Gastrocnemius medialis (tissue), 4 donors: ENCODE measurements around the gene DDIT4. TPM values are rescaled to one million over a fixed set of nuclear protein-coding genes. Genes with fewer than 3 reads are reported as not detected.

Experiments
- ATAC-seq, 2 donors: fragments of 150-250 bp; one replicate each; pipeline ENCODE4 v1.9.1; 2016
- DNase-seq, 2 donors: peaks; one replicate each; pipeline ENCODE4 v3.0.0-alpha.2; 2019
- H3K27ac ChIP-seq, 4 donors: fragments of 200-600 bp; sonication (generic); 1 replicate in 1 of 4; 2 replicates in 3 of 4; pipeline ENCODE4 v1.5.1; 2016 to 2018; ENCODE audit warnings: mild to moderate bottlenecking in 2 of 4, moderate library complexity in 1 of 4
- H3K27me3 ChIP-seq, 3 donors: fragments of 200-600 bp; sonication (generic) in 2 of 3; 1 replicate in 1 of 3; 2 replicates in 2 of 3; pipeline versions ENCODE4 v1.5.1 to v1.6.0; 2016 to 2019; ENCODE audit warnings: mild to moderate bottlenecking in 1 of 3, moderate library complexity in 1 of 3
- H3K36me3 ChIP-seq, 2 donors: fragments of 200-600 bp; sonication (generic) in 1 of 2; one replicate each; pipeline ENCODE4 v1.5.1; 2017 to 2018
- H3K4me1 ChIP-seq, 2 donors: fragments of 200-600 bp; sonication (generic) in 1 of 2; one replicate each; pipeline ENCODE4 v1.5.1; 2016 to 2017; ENCODE audit warnings: mild to moderate bottlenecking in 2 of 2
- H3K4me3 ChIP-seq, 4 donors: fragments of 200-600 bp; sonication (generic) in 3 of 4; 1 replicate in 1 of 4; 2 replicates in 3 of 4; pipeline ENCODE4 v1.5.1; 2016 to 2019; ENCODE audit warnings: mild to moderate bottlenecking in 2 of 4
- H3K9me3 ChIP-seq, 3 donors: fragments of 200-600 bp; sonication (generic) in 2 of 3; 1 replicate in 1 of 3; 2 replicates in 2 of 3; pipeline ENCODE4 v1.5.1; 2016 to 2019
- POLR2A ChIP-seq, 2 donors: fragments of 450-650 bp; IDR thresholded peaks; one replicate each; pipeline ENCODE4 v1.6.1; 2017; ENCODE audit warnings: antibody characterized with exemption in 2 of 2, mild to moderate bottlenecking in 2 of 2, moderate library complexity in 2 of 2
- in situ Hi-C, 4 donors: fragments of 200-750 bp; cut with MboI; loops; one replicate each; pipeline versions ENCODE4 v1.15.0 to v1.8.0; 2017; ENCODE audit warnings: low sequenced_read_pairs in 4 of 4
- intact Hi-C: fragments of 100-400 bp; cut with DNase I; formaldehyde crosslinking; loops from one replicate; pipeline ENCODE4 v1.15.1; 2023; ENCODE audit warnings: low total_unique reads
- total RNA-seq, 4 donors: library from RNA; depleted of rRNA; stranded (reverse); fragments of >200 nt; gene quantifications; one replicate each; pipeline versions ENCODE4 v1.1.0 to v1.2.3, GENCODE V29; 2016
- TF ChIP-seq, protein P1 (sequence below), 5 experiments: fragments of 450-650 bp in 3 of 5; fragments of 200-600 bp in 2 of 5; sonication (generic) in 2 of 5; IDR thresholded peaks in 4 of 5; conservative IDR thresholded peaks in 1 of 5; 1 replicate in 4 of 5; 2 replicates in 1 of 5; pipeline ENCODE4 v1.5.1; 2016 to 2019; ENCODE audit warnings: antibody characterized with exemption in 5 of 5, mild to moderate bottlenecking in 3 of 5, moderate library complexity in 3 of 5

DDIT4 gene
- total RNA-seq, 4 donors from 2014 or later = 296 to 667 (median 319) TPM

DNA sequence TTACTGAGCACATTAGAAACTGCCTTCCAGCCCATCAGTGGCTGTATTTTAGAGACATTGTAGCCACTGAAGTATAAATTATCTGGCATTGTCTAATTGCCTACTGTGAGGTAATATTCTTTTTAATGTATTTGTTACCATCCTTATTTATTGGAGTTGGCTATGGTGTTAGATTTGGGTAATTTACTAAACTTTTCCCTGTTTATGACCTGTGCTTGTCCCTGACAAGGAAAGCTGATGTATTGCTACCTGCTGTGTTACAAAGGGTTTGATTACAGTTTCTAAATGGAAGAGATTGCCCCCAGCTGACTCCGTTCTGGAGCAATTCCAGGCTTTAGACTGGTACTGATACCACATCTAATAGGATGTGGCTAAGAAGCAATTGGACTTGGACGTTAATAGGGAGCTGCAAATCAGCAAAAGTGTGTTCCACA is 45.4 kb upstream of the DDIT4 start:
- ATAC-seq (no peak), DNase-seq (no peak)
- Histone ChIP-seq H3K27me3 (no peaks in the 10 kb centered on the region), H3K4me1 (peaks cover 63 to 81% of the 10 kb centered on the region in 2 donors), H3K27ac (peak overlapping the region; percentile 94 to 99 (median 98)), H3K4me3 (no peak overlapping the region), H3K9me3 (no peaks in the 10 kb centered on the region), H3K36me3 (peaks cover 0 to 11% of the 10 kb centered on the region in 2 donors)
- intact Hi-C loops = no loop called here
- no peak for TF ChIP-seq POLR2A (IDR thresholded peaks at IDR 0.05)
- TF ChIP-seq, protein P1, sequence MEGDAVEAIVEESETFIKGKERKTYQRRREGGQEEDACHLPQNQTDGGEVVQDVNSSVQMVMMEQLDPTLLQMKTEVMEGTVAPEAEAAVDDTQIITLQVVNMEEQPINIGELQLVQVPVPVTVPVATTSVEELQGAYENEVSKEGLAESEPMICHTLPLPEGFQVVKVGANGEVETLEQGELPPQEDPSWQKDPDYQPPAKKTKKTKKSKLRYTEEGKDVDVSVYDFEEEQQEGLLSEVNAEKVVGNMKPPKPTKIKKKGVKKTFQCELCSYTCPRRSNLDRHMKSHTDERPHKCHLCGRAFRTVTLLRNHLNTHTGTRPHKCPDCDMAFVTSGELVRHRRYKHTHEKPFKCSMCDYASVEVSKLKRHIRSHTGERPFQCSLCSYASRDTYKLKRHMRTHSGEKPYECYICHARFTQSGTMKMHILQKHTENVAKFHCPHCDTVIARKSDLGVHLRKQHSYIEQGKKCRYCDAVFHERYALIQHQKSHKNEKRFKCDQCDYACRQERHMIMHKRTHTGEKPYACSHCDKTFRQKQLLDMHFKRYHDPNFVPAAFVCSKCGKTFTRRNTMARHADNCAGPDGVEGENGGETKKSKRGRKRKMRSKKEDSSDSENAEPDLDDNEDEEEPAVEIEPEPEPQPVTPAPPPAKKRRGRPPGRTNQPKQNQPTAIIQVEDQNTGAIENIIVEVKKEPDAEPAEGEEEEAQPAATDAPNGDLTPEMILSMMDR (IDR thresholded peaks at IDR 0.05 in 4 of 5, conservative IDR thresholded peaks at IDR 0.05 in 1 of 5) = no peak
- in situ Hi-C loops = loop anchor here in 2 of 4 donors (5.0 to 25.0 kb wide), 3 partner anchors 46 to 366 kb away; partner anchors contain the start of genes DDIT4 (in 1 of the 2) and PSAP (in 1 of the 2)

DNA sequence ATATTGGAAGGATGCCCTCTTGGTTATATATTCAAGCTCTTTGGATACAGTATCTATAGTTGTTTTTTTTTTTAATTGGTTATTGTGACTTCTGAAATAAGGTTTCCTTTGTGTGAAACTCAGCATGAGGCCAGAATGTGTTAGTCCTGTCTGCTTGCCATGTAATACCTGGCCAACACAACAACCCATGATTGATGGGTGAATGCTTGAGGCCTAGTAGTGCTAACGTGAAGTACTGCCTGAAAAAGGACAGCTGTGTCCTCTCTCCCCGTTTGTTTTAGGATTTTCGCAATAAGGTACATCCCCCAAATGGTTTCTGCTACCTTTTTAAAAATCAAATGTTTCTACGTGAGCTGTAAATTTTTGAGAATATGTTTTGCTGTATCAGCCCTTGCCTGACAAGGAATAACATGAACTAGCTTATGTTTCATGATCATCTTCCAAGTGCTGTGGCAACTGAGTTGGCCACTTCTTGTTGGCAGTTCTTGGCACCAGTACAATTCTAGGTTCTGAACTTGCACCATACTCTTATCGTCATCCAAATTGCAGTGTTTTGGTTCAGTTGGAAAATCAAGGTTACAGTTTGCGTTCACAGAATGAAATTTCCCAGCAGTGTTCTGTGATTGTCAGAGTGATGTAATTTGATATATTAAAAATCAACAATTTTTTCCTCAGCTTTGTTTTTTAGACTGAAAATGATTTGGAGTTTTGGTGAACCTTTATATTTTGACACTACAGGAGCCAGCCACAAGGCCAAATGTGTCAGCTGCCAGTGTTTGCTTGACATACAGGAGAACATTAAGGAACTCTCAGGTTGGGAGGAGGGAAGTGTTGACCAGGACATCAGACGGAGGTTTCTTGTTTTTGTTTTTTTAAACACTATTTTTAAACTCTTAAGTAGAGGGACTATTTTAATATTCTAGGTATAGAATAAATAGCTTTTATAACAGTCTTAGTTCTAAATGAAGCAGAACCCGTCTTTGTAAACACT is 44.2 kb upstream of the DDIT4 start:
- Histone ChIP-seq H3K4me3 (no peak overlapping the region), H3K27ac (peak overlapping the region; percentile 94 to 99 (median 98)), H3K27me3 (no peaks in the 10 kb centered on the region), H3K36me3 (peaks cover 0 to 24% of the 10 kb centered on the region in 2 donors), H3K9me3 (no peaks in the 10 kb centered on the region), H3K4me1 (peaks cover 55 to 71% of the 10 kb centered on the region in 2 donors)
- TF ChIP-seq, protein P1 (IDR thresholded peaks at IDR 0.05 in 4 of 5, conservative IDR thresholded peaks at IDR 0.05 in 1 of 5) = no peak
- TF ChIP-seq POLR2A (IDR thresholded peaks at IDR 0.05) = peak; percentile 60 to 63
- ATAC-seq (peak; percentile 82 to 84), DNase-seq (peak; percentile 75 to 79)
- in situ Hi-C loops (loop anchor here in 3 of 4 donors (5.0 to 25.0 kb wide), 4 partner anchors 45 to 367 kb away; partner anchors contain the start of genes DDIT4 (in 1 of the 3) and PSAP (in 1 of the 3)), intact Hi-C loops (no loop called here)

DNA sequence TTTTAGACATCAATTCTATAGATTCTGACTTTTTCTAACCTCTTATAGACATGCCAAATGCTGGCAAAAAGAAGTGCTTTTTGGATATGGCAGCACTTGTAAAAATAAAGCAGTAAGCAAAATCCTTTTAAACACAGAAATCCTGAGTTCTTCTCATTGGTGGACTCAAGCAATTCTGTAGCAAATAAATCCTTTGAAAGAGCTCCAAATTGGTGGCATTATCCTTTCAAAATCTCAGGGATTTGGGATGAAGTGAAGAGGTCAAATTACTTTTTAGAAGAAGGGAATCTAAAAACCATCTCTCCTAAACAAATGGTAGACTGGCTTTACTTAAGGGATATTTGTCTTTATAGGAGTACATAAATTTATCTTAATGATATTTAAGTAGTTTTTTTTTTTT is 40.1 kb upstream of the DDIT4 start:
- peak overlapping the region; percentile 94 to 99 (median 98) for H3K27ac ChIP-seq
- in situ Hi-C loops = loop anchor here in 2 of 4 donors (10.0 to 25.0 kb wide), 2 partner anchors 81 to 371 kb away; partner anchors contain the start of gene PSAP (in 1 of the 2)
- intact Hi-C loops = no loop called here

DNA sequence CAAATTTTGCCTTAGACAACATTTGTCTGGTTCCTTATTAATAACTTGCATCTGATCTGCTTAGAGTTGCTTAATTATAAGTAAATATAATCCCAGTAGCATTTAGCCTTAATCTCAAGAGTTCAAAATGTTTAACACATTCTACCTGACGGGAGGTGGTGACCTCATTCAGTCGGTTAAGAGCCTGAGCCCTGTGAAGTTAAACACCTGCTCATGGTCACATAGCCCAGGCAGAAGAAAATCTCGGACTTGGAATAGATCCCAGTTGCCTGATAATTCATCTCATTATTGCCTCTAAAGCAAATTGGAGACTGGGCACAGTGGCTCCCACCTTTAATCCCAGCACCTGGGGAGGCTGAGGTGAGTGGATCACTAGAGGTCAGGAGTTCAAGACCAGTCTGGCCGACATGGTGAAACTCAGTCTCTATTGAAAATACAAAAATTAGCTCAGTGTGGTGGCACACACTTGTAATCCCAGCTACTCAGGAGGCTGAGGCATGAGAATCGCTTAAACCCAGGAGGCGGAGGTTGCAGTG is 39.1 kb upstream of the DDIT4 start:
- Histone ChIP-seq H3K27me3 (no peaks in the 10 kb centered on the region), H3K9me3 (no peaks in the 10 kb centered on the region), H3K4me3 (no peak overlapping the region), H3K4me1 (peaks cover 67 to 68% of the 10 kb centered on the region in 2 donors), H3K36me3 (peaks cover 0 to 32% of the 10 kb centered on the region in 2 donors), H3K27ac (peak overlapping the region; percentile 94 to 99 (median 98))
- ATAC-seq (no peak), DNase-seq (peak in 1 of 2 donors; percentile 12)
- in situ Hi-C loops = loop anchor here in 2 of 4 donors (10.0 to 25.0 kb wide), 2 partner anchors 80 to 372 kb away; partner anchors contain the start of gene PSAP (in 1 of the 2)
- no peak for TF ChIP-seq POLR2A (IDR thresholded peaks at IDR 0.05)
- TF ChIP-seq, protein P1 (IDR thresholded peaks at IDR 0.05 in 4 of 5, conservative IDR thresholded peaks at IDR 0.05 in 1 of 5) = no peak
- intact Hi-C loops = no loop called here

More for the DNA sequence above, 40.1 kb upstream of the DDIT4 start:
- DNase-seq (no peak), ATAC-seq (no peak)
- Histone ChIP-seq H3K9me3 (no peaks in the 10 kb centered on the region), H3K4me1 (peaks cover 66 to 70% of the 10 kb centered on the region in 2 donors), H3K27me3 (no peaks in the 10 kb centered on the region), H3K36me3 (peaks cover 0 to 32% of the 10 kb centered on the region in 2 donors), H3K4me3 (no peak overlapping the region)
- TF ChIP-seq, protein P1 (IDR thresholded peaks at IDR 0.05 in 4 of 5, conservative IDR thresholded peaks at IDR 0.05 in 1 of 5) = no peak
- TF ChIP-seq POLR2A (IDR thresholded peaks at IDR 0.05) = no peak
